Esophagus squamous epithelium (tissue), 5 donors: ENCODE results near the gene COA7. TPM values are rescaled to one million over a fixed set of nuclear protein-coding genes. Genes with fewer than 3 reads are reported as not detected.

Experiments
- DNase-seq: peaks from one replicate; lab custom pipeline; 2025; lab: John Stamatoyannopoulos, UW
- H3K27ac ChIP-seq, 4 donors: fragments of 200-600 bp; sonication (generic); one replicate each; pipeline ENCODE4 v1.5.1; 2016 to 2019; ENCODE audit warnings: mild to moderate bottlenecking in 1 of 4
- H3K27me3 ChIP-seq, 4 donors: fragments of 200-600 bp; sonication (generic); 1 replicate in 3 of 4; 2 replicates in 1 of 4; pipeline versions ENCODE4 v1.5.1 to v1.6.0; 2017 to 2021; ENCODE audit warnings: antibody characterized with exemption in 1 of 4
- H3K36me3 ChIP-seq, 3 donors: fragments of 200-600 bp; sonication (generic); one replicate each; pipeline ENCODE4 v1.5.1; 2016 to 2019
- H3K4me1 ChIP-seq, 3 donors: fragments of 200-600 bp; sonication (generic); one replicate each; pipeline ENCODE4 v1.5.1; 2017 to 2019
- H3K4me3 ChIP-seq, 4 donors: fragments of 200-600 bp; sonication (generic); 1 replicate in 3 of 4; 2 replicates in 1 of 4; pipeline ENCODE4 v1.5.1; 2016 to 2019; ENCODE audit warnings: mild to moderate bottlenecking in 2 of 4, moderate library complexity in 1 of 4
- H3K9me3 ChIP-seq, 3 donors: fragments of 200-600 bp; sonication (generic); one replicate each; pipeline ENCODE4 v1.5.1; 2016 to 2019
- POLR2A ChIP-seq, 4 donors: fragments of 450-650 bp; IDR thresholded peaks; one replicate each; pipeline ENCODE4 v1.6.1; 2017; ENCODE audit warnings: antibody characterized with exemption in 4 of 4, mild to moderate bottlenecking in 4 of 4, moderate library complexity in 3 of 4
- WGBS, 2 donors: methylation state at CpG; one replicate each; pipeline ENCODE4 v1.1.5; 2018; 5-methylcytosine and 5-hydroxymethylcytosine counted together
- intact Hi-C: fragments of 100-400 bp; cut with DNase I; formaldehyde crosslinking; loops from one replicate; pipeline ENCODE4 v1.15.0; 2022
- small RNA-seq, 4 donors: library from RNA; depleted of rRNA; stranded (forward); fragments of <200 nt; gene quantifications; one replicate each; pipeline ENCODE3, GENCODE V24; 2016
- total RNA-seq, 4 donors: library from RNA; depleted of rRNA; stranded (reverse); fragments of >200 nt; gene quantifications; one replicate each; pipeline ENCODE4 v1.1.0, GENCODE V29; 2016
- TF ChIP-seq, protein P1 (sequence below), 6 experiments: fragments of 450-650 bp in 4 of 6; fragments of 200-600 bp in 2 of 6; sonication (generic) in 2 of 6; IDR thresholded peaks; one replicate each; pipeline ENCODE4 v1.5.1; 2016 to 2019; ENCODE audit warnings: antibody characterized with exemption in 6 of 6, mild to moderate bottlenecking in 4 of 6, moderate library complexity in 4 of 6
- donor health status: DM: yes; HTN: yes; CAD: no.

The COA7 gene
- total RNA-seq, 4 donors from 2014 or later, result 11.2 to 13.5 (median 12.3) TPM

DNA sequence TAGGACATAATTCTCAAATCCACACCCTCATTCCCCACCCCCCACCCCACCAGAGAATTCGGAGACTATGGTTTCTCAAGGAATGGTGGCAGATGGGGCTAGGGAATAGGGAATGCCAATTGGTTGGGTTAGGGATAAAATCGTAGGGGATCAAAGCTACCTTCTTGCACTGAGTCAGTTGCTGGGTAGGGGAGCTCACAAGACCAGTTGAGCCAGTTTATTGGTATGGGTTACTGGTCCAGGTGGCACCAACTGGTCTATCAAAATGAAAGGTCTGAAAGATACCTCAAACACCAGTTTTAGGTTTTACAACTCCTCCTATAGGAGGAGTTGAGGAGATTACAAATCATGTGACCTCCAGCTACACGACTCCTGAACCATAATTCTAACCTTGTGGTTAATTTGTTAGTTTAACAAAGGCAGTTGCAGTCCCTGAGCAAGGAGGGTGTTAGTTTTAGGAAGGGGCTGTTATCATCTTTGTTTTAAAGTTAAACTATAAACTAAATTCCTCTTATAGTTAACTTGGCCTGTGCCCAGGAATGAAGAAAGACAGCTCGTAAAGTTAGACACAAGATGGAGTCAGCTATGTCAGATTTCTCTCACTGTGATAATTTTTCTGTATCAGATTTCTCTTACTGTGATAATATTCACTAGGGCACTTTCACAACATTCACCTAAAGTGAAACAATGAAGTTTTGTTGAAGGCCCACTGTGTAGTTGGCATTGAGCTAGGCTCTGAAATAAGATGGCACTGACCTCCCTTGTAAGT, 62.6 kb downstream of the COA7 start:
- no peak overlapping the region for H3K27ac ChIP-seq
- WGBS, 2 donors, result 63 to 77% methylated on average over 4 of the region's 4 CpGs
- TF ChIP-seq, protein P1, sequence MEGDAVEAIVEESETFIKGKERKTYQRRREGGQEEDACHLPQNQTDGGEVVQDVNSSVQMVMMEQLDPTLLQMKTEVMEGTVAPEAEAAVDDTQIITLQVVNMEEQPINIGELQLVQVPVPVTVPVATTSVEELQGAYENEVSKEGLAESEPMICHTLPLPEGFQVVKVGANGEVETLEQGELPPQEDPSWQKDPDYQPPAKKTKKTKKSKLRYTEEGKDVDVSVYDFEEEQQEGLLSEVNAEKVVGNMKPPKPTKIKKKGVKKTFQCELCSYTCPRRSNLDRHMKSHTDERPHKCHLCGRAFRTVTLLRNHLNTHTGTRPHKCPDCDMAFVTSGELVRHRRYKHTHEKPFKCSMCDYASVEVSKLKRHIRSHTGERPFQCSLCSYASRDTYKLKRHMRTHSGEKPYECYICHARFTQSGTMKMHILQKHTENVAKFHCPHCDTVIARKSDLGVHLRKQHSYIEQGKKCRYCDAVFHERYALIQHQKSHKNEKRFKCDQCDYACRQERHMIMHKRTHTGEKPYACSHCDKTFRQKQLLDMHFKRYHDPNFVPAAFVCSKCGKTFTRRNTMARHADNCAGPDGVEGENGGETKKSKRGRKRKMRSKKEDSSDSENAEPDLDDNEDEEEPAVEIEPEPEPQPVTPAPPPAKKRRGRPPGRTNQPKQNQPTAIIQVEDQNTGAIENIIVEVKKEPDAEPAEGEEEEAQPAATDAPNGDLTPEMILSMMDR (IDR thresholded peaks at IDR 0.05), result no peak
- TF ChIP-seq POLR2A (IDR thresholded peaks at IDR 0.05), result no peak
- intact Hi-C loops, result no loop called here
- no peak for DNase-seq
- H3K27me3 ChIP-seq, result peaks cover 0 to 45% (median 1%) of the 10 kb centered on the region in 4 donors
- peaks cover 9 to 23% (median 11%) of the 10 kb centered on the region in 3 donors for H3K4me1 ChIP-seq
- no peak overlapping the region for H3K4me3 ChIP-seq
- H3K36me3 ChIP-seq, result no peaks in the 10 kb centered on the region
- H3K9me3 ChIP-seq, result no peaks in the 10 kb centered on the region

Small RNAs within 50 kb of the gene (small RNA-seq; reads per million reads assigned to genes)
- 0 reads per million in 4 donors for gene RN7SL62P

Other genes starting within 250 kb of the COA7 start
- gene TUT4, start 145.3 kb downstream of the COA7 start, total RNA-seq, result 10 to 100 TPM; 18.9 to 56.1 (median 26.8) TPM
- 1 to 10 TPM; 1.6 to 9.9 (median 2.7) TPM for gene GPX7, start 96.0 kb downstream of the COA7 start, total RNA-seq
- gene SHISAL2A, start 65.2 kb downstream of the COA7 start, total RNA-seq, result 1 to 10 TPM in 1 of 4 donors, not detected in 3; 1.7 TPM
- 10 to 100 TPM; 13.9 to 27.8 (median 18.4) TPM for gene ZYG11B, start 28.1 kb upstream of the COA7 start, total RNA-seq
- gene ZYG11A, start 144.4 kb upstream of the COA7 start, total RNA-seq, result under 1 TPM; 0.22 to 0.95 (median 0.50) TPM
- 100 to 1,000 TPM in 1 of 4 donors, 10 to 100 TPM in 3; 57.8 to 101 (median 77.1) TPM for gene ECHDC2, start 223.4 kb upstream of the COA7 start, total RNA-seq
- gene SCP2, start 228.9 kb upstream of the COA7 start, total RNA-seq, result 100 to 1,000 TPM in 3 of 4 donors, 10 to 100 TPM in 1; 97.8 to 194 (median 118) TPM